Kidney capillary endothelial cell (primary cell): Measurements from ENCODE around the gene EMP3.

Experiments used
- DNase-seq: peaks from one replicate; pipeline ENCODE4 v3.0.0-alpha.2; 2018; ENCODE audit warnings: low spot score

EMP3 gene

GRCh38 chr19:48379058-48379457, 53.7 kb downstream of the EMP3 start:
- no peak for DNase-seq
